H1 (cell line): Measurements from ENCODE around the gene SYCE1L. TPM values are rescaled to one million over a fixed set of nuclear protein-coding genes. Genes with fewer than 3 reads are reported as not detected.
"Not testable (repeated sequence)": the region's sequence is repeated elsewhere in the genome, so short reads cannot be mapped to it uniquely, and the experiment has no call there.

Experiments
- CTCF ChIA-PET: fragments of 300-600 bp; sonication (Branson Sonifier 250); formaldehyde crosslinking; loops from one replicate; lab custom pipeline; 2021; ENCODE audit not compliant: partially characterized antibody; lab: Charles Lee
- POLR2A ChIA-PET: fragments of 300-600 bp; sonication (Branson Sonifier 250); formaldehyde crosslinking; loops from one replicate; lab custom pipeline; 2021; ENCODE audit warnings: inconsistent platforms; ENCODE audit not compliant: partially characterized antibody; lab: Charles Lee
- DNase-seq, 2 experiments: peaks; one replicate each; pipeline versions ENCODE4 v3.0.0 to v3.0.0-alpha.2; 2010 to 2022; ENCODE audit warnings: low spot score in 2 of 2, low read depth in 1 of 2, mixed read lengths in 1 of 2
- FAIRE-seq: peaks from 2 replicates; lab custom pipeline; 2011; peaks lifted over from hg19 to GRCh38; lab: Jason Lieb, UNC
- H2AFZ ChIP-seq: 2 replicates; pipeline ENCODE4 v1.8.1; 2012; ENCODE audit warnings: low read length, inconsistent platforms
- H2AK5ac ChIP-seq: 2 replicates; pipeline ENCODE4 v1.6.1; 2013; ENCODE audit warnings: low read depth, low read length
- H2BK120ac ChIP-seq: replicated peaks from 2 replicates; pipeline ENCODE3; 2013; ENCODE audit warnings: low read depth, low read length, inconsistent platforms
- H2BK12ac ChIP-seq: 2 replicates; pipeline ENCODE4 v1.6.1; 2013; ENCODE audit warnings: low read depth, low read length
- H2BK15ac ChIP-seq: 2 replicates; pipeline ENCODE4 v1.6.1; 2013; ENCODE audit warnings: low read length
- H2BK20ac ChIP-seq: 2 replicates; pipeline ENCODE4 v1.6.1; 2013; ENCODE audit warnings: low read length
- H2BK5ac ChIP-seq: 2 replicates; pipeline ENCODE4 v1.6.1; 2013; ENCODE audit warnings: low read depth, low read length
- H3K14ac ChIP-seq: 2 replicates; pipeline ENCODE4 v1.6.1; 2013; ENCODE audit warnings: inconsistent platforms; ENCODE audit not compliant: insufficient read length
- H3K18ac ChIP-seq: 2 replicates; pipeline ENCODE4 v1.6.1; 2013; ENCODE audit warnings: low read length; ENCODE audit errors: extremely low read depth
- H3K23ac ChIP-seq: 2 replicates; pipeline ENCODE4 v1.6.1; 2013; ENCODE audit warnings: inconsistent platforms; ENCODE audit not compliant: insufficient read length
- H3K23me2 ChIP-seq: 2 replicates; pipeline ENCODE4 v1.6.1; 2013; ENCODE audit warnings: low read depth, low read length
- H3K27ac ChIP-seq: 2 replicates; pipeline ENCODE4 v1.6.1; 2011; ENCODE audit warnings: low read depth, low read length, inconsistent platforms
- H3K27me3 ChIP-seq, 4 experiments: replicated peaks in 1 of 4; 1 replicate in 1 of 4; 2 replicates in 3 of 4; pipeline versions ENCODE4 v1.6.1 to v1.8.1; 2011 to 2013; ENCODE audit warnings: low read length in 3 of 4, mild to moderate bottlenecking in 3 of 4, inconsistent platforms in 2 of 4, mixed read lengths in 2 of 4, moderate library complexity in 1 of 4; ENCODE audit not compliant: control insufficient read depth in 3 of 4, insufficient read depth in 3 of 4; ENCODE audit errors: extremely low read depth in 1 of 4
- H3K36me3 ChIP-seq, 4 experiments: 2 replicates each; pipeline versions ENCODE4 v1.6.1 to v1.8.1; 2011 to 2013; ENCODE audit warnings: mild to moderate bottlenecking in 4 of 4, low read length in 3 of 4, moderate library complexity in 2 of 4, control low read depth in 1 of 4, inconsistent platforms in 1 of 4; ENCODE audit not compliant: insufficient read depth in 4 of 4, control insufficient read depth in 2 of 4
- H3K4ac ChIP-seq: replicated peaks from 2 replicates; pipeline ENCODE3; 2013; ENCODE audit warnings: low read length, low read depth, mixed read lengths, inconsistent platforms; ENCODE audit not compliant: insufficient read length
- H3K4me1 ChIP-seq, 4 experiments: replicated peaks in 1 of 4; 1 replicate in 1 of 4; 2 replicates in 3 of 4; pipeline versions ENCODE4 v1.6.1 to v1.8.1; 2011 to 2013; ENCODE audit warnings: low read length in 3 of 4, inconsistent platforms in 2 of 4, mixed read lengths in 1 of 4; ENCODE audit not compliant: insufficient read depth in 4 of 4, control insufficient read depth in 3 of 4
- H3K4me2 ChIP-seq, 2 experiments: 2 replicates each; pipeline versions ENCODE4 v1.6.1 to v1.8.1; 2011 to 2013; ENCODE audit warnings: low read depth in 2 of 2, low read length in 2 of 2, control low read depth in 1 of 2, inconsistent platforms in 1 of 2, mild to moderate bottlenecking in 1 of 2; ENCODE audit not compliant: insufficient read depth in 1 of 2
- H3K4me3 ChIP-seq, 4 experiments: fragments of 200-600, 300-600 bp in 1 of 4; sonication (generic), shearing (Covaris generic), sonication (Bioruptor Twin) in 1 of 4; 2 replicates each; pipeline versions ENCODE4 v1.5.1 to v1.8.1; 2011 to 2016; ENCODE audit warnings: low read length in 4 of 4, low read depth in 3 of 4, control low read depth in 2 of 4, inconsistent platforms in 2 of 4, mild to moderate bottlenecking in 2 of 4, mixed read lengths in 1 of 4, moderate library complexity in 1 of 4; ENCODE audit not compliant: insufficient read depth in 2 of 4; ENCODE audit errors: extremely low read depth in 1 of 4
- H3K56ac ChIP-seq: replicated peaks from 2 replicates; pipeline ENCODE3; 2013; ENCODE audit warnings: low read depth, mild to moderate bottlenecking, mixed read lengths, low read length, inconsistent platforms; ENCODE audit not compliant: insufficient read length
- H3K79me1 ChIP-seq: 2 replicates; pipeline ENCODE4 v1.6.1; 2013; ENCODE audit warnings: low read depth, low read length, control low read depth
- H3K79me2 ChIP-seq, 2 experiments: 2 replicates each; pipeline versions ENCODE4 v1.6.1 to v1.8.1; 2012 to 2013; ENCODE audit warnings: low read length in 2 of 2, mild to moderate bottlenecking in 2 of 2, inconsistent platforms in 1 of 2; ENCODE audit not compliant: insufficient read depth in 2 of 2, control insufficient read depth in 1 of 2
- H3K9ac ChIP-seq, 4 experiments: replicated peaks in 1 of 4; 1 replicate in 1 of 4; 2 replicates in 3 of 4; pipeline versions ENCODE4 v1.6.1 to v1.8.1; 2011 to 2013; ENCODE audit warnings: low read depth in 3 of 4, low read length in 3 of 4, control low read depth in 2 of 4, mild to moderate bottlenecking in 2 of 4, moderate library complexity in 2 of 4, inconsistent platforms in 1 of 4; ENCODE audit errors: extremely low read depth in 1 of 4
- H3K9me3 ChIP-seq, 2 experiments: 2 replicates each; pipeline versions ENCODE4 v1.6.1 to v1.8.1; 2012 to 2013; ENCODE audit warnings: mild to moderate bottlenecking in 2 of 2, moderate library complexity in 2 of 2, control low read depth in 1 of 2, inconsistent platforms in 1 of 2, low read depth in 1 of 2, low read length in 1 of 2, mixed read lengths in 1 of 2; ENCODE audit not compliant: insufficient read depth in 2 of 2
- H4K20me1 ChIP-seq, 2 experiments: replicated peaks in 1 of 2; 2 replicates each; pipeline versions ENCODE3 to v1.8.1; 2011 to 2013; ENCODE audit warnings: inconsistent platforms in 2 of 2, low read length in 2 of 2, mild to moderate bottlenecking in 1 of 2; ENCODE audit not compliant: insufficient read depth in 2 of 2, control insufficient read depth in 1 of 2
- H4K5ac ChIP-seq: 2 replicates; pipeline ENCODE4 v1.6.1; 2013; ENCODE audit warnings: low read length, low read depth, mixed read lengths, inconsistent platforms; ENCODE audit not compliant: insufficient read length
- H4K8ac ChIP-seq: 2 replicates; pipeline ENCODE4 v1.8.0; 2013; ENCODE audit warnings: mild to moderate bottlenecking, moderate library complexity, low read length, inconsistent platforms; ENCODE audit not compliant: insufficient read depth; ENCODE audit errors: extremely low read depth
- H4K91ac ChIP-seq: replicated peaks from 2 replicates; pipeline ENCODE3; 2013; ENCODE audit warnings: low read length, mixed read lengths, inconsistent platforms; ENCODE audit not compliant: insufficient read length
- WGBS, 2 experiments: shearing (Covaris generic) in 1 of 2; methylation state at CpG; one replicate each; pipeline versions ENCODE4 v1.1.6 to v1.1.7; 2013 to 2015; ENCODE audit warnings: low lambda C conversion rate in 2 of 2, mixed read lengths in 2 of 2, inconsistent platforms in 1 of 2, low coverage in 1 of 2, missing lambda C conversion rate in 1 of 2; ENCODE audit not compliant: insufficient replicate concordance in 2 of 2, insufficient coverage in 1 of 2, insufficient read length in 1 of 2; ENCODE audit errors: extremely low coverage in 1 of 2, missing lambda C conversion rate in 1 of 2; 5-methylcytosine and 5-hydroxymethylcytosine counted together
- polyA plus RNA-seq, 7 experiments: library from polyadenylated mRNA; depleted of rRNA in 3 of 7; stranded (reverse) in 5 of 7; unstranded in 2 of 7; fragments of >200 nt in 5 of 7; fragments of 200-250 nt in 2 of 7; gene quantifications; 1 replicate in 5 of 7; 2 replicates in 1 of 7; 4 replicates in 1 of 7; pipeline versions ENCODE4 v1.2.1 to v1.2.3, GENCODE V29; 2011 to 2013; ENCODE audit warnings: missing spikeins in 2 of 7, mixed read lengths in 2 of 7
- total RNA-seq: library from RNA; stranded (reverse); fragmentation: NEBNext Ultra II Directional; extraction: Animal tissue kit (Norgen Biotek cat#: 25700); gene quantifications from 2 replicates; pipeline ENCODE4 v1.2.1, GENCODE V29; 2021

The SYCE1L gene
- total and polyA plus RNA-seq, 2 of the 8 experiments (the other 6 are each of a cell fraction or from before 2014, with no cell fraction given), result 5.8 to 6.8 TPM

- H3K27me3 ChIP-seq, H3K9me3 ChIP-seq, FAIRE-seq, H3K4me2 ChIP-seq, H3K9ac ChIP-seq, H3K4me1 ChIP-seq, H3K36me3 ChIP-seq, H4K91ac ChIP-seq, H2BK5ac ChIP-seq, H3K23ac ChIP-seq, H4K5ac ChIP-seq, H3K27ac ChIP-seq, H3K4ac ChIP-seq, H3K14ac ChIP-seq, H2BK15ac ChIP-seq, H3K56ac ChIP-seq, H4K20me1 ChIP-seq, H3K79me2 ChIP-seq, H2AFZ ChIP-seq, H3K4me3 ChIP-seq, H3K18ac ChIP-seq, H3K23me2 ChIP-seq, H4K8ac ChIP-seq, DNase-seq, H2BK120ac ChIP-seq, H2AK5ac ChIP-seq, H2BK20ac ChIP-seq, H3K79me1 ChIP-seq, H2BK12ac ChIP-seq, POLR2A ChIA-PET: not testable (repeated sequence)
- WGBS, 2 experiments, result 94% methylated on average over 5 of the region's 5 CpGs; no CpG with 5 or more reads in 1 of the 2 experiments
- CTCF ChIA-PET, result interaction anchor here (10.3 kb wide), 1 partner anchor 343 kb away, joined by 234 read pairs; no protein-coding TSS in a partner anchor
Observed at GRCh38 chr16:77242471-77242870, 43.3 kb downstream of the SYCE1L start.
